Measurements from ENCODE around the gene CLDN10.

Gene CLDN10

GRCh38 chr13:95608640-95609323, 56.3 kb downstream of the CLDN10 start:
- Histone ChIP-seq H3K27me3 (ENCODE audit: control insufficient read depth, insufficient read depth, low read length) (no peaks in the 10 kb centered on the region), H3K27ac (ENCODE audit: low read depth, low read length) (no peak overlapping the region), H3K4me3 (ENCODE audit: low read length) (no peak overlapping the region), H3K4me1 (ENCODE audit: control insufficient read depth, insufficient read depth, low read length) (no peaks in the 10 kb centered on the region), H3K9ac (ENCODE audit: low read length) (no peak overlapping the region), H3K36me3 (ENCODE audit: control insufficient read depth, insufficient read depth, low read length) (no peaks in the 10 kb centered on the region)

GRCh38 chr13:95614641-95615245, 62.2 kb downstream of the CLDN10 start:
- no peak overlapping the region for H3K9ac ChIP-seq (ENCODE audit: low read length)
- H3K27ac ChIP-seq (ENCODE audit: low read depth, low read length), result no peak overlapping the region
- H3K27me3 ChIP-seq (ENCODE audit: control insufficient read depth, insufficient read depth, low read length), result no peaks in the 10 kb centered on the region
- H3K4me1 ChIP-seq (ENCODE audit: control insufficient read depth, insufficient read depth, low read length), result no peaks in the 10 kb centered on the region
- H3K4me3 ChIP-seq (ENCODE audit: low read length), result no peak overlapping the region
- H3K36me3 ChIP-seq (ENCODE audit: control insufficient read depth, insufficient read depth, low read length), result no peaks in the 10 kb centered on the region

GRCh38 chr13:95615539-95615938, 63.0 kb downstream of the CLDN10 start:
- Histone ChIP-seq H3K36me3 (ENCODE audit: control insufficient read depth, insufficient read depth, low read length) (no peaks in the 10 kb centered on the region), H3K9ac (ENCODE audit: low read length) (no peak overlapping the region), H3K27ac (ENCODE audit: low read depth, low read length) (no peak overlapping the region), H3K4me1 (ENCODE audit: control insufficient read depth, insufficient read depth, low read length) (no peaks in the 10 kb centered on the region), H3K4me3 (ENCODE audit: low read length) (no peak overlapping the region), H3K27me3 (ENCODE audit: control insufficient read depth, insufficient read depth, low read length) (no peaks in the 10 kb centered on the region)

- Histone ChIP-seq H3K36me3 (ENCODE audit: control insufficient read depth, insufficient read depth, low read length) (no peaks in the 10 kb centered on the region), H3K27ac (ENCODE audit: low read depth, low read length) (no peak overlapping the region), H3K4me1 (ENCODE audit: control insufficient read depth, insufficient read depth, low read length) (no peaks in the 10 kb centered on the region), H3K27me3 (ENCODE audit: control insufficient read depth, insufficient read depth, low read length) (no peaks in the 10 kb centered on the region), H3K9ac (ENCODE audit: low read length) (no peak overlapping the region), H3K4me3 (ENCODE audit: low read length) (no peak overlapping the region)
Observed at GRCh38 chr13:95620030-95620824, 67.7 kb downstream of the CLDN10 start.

GRCh38 chr13:95620825-95621498, 68.4 kb downstream of the CLDN10 start:
- Histone ChIP-seq H3K27me3 (ENCODE audit: control insufficient read depth, insufficient read depth, low read length) (no peaks in the 10 kb centered on the region), H3K27ac (ENCODE audit: low read depth, low read length) (no peak overlapping the region), H3K36me3 (ENCODE audit: control insufficient read depth, insufficient read depth, low read length) (no peaks in the 10 kb centered on the region), H3K4me1 (ENCODE audit: control insufficient read depth, insufficient read depth, low read length) (no peaks in the 10 kb centered on the region), H3K9ac (ENCODE audit: low read length) (no peak overlapping the region), H3K4me3 (ENCODE audit: low read length) (no peak overlapping the region)

GRCh38 chr13:95623141-95623540, 70.6 kb downstream of the CLDN10 start:
- Histone ChIP-seq H3K4me1 (ENCODE audit: control insufficient read depth, insufficient read depth, low read length) (no peaks in the 10 kb centered on the region), H3K4me3 (ENCODE audit: low read length) (no peak overlapping the region), H3K27ac (ENCODE audit: low read depth, low read length) (no peak overlapping the region), H3K36me3 (ENCODE audit: control insufficient read depth, insufficient read depth, low read length) (no peaks in the 10 kb centered on the region), H3K9ac (ENCODE audit: low read length) (no peak overlapping the region), H3K27me3 (ENCODE audit: control insufficient read depth, insufficient read depth, low read length) (no peaks in the 10 kb centered on the region)

GRCh38 chr13:95624020-95624419, 71.5 kb downstream of the CLDN10 start:
- Histone ChIP-seq H3K9ac (ENCODE audit: low read length) (no peak overlapping the region), H3K27me3 (ENCODE audit: control insufficient read depth, insufficient read depth, low read length) (no peaks in the 10 kb centered on the region), H3K36me3 (ENCODE audit: control insufficient read depth, insufficient read depth, low read length) (no peaks in the 10 kb centered on the region), H3K4me1 (ENCODE audit: control insufficient read depth, insufficient read depth, low read length) (no peaks in the 10 kb centered on the region), H3K27ac (ENCODE audit: low read depth, low read length) (no peak overlapping the region), H3K4me3 (ENCODE audit: low read length) (no peak overlapping the region)

- Histone ChIP-seq H3K27ac (ENCODE audit: low read depth, low read length) (no peak overlapping the region), H3K4me1 (ENCODE audit: control insufficient read depth, insufficient read depth, low read length) (no peaks in the 10 kb centered on the region), H3K4me3 (ENCODE audit: low read length) (no peak overlapping the region), H3K9ac (ENCODE audit: low read length) (no peak overlapping the region), H3K36me3 (ENCODE audit: control insufficient read depth, insufficient read depth, low read length) (peaks cover 2% of the 10 kb centered on the region), H3K27me3 (ENCODE audit: control insufficient read depth, insufficient read depth, low read length) (no peaks in the 10 kb centered on the region)
Observed at GRCh38 chr13:95626768-95627167, 74.2 kb downstream of the CLDN10 start.

GRCh38 chr13:95627590-95627989, 75.1 kb downstream of the CLDN10 start:
- Histone ChIP-seq H3K27me3 (ENCODE audit: control insufficient read depth, insufficient read depth, low read length) (no peaks in the 10 kb centered on the region), H3K4me3 (ENCODE audit: low read length) (no peak overlapping the region), H3K36me3 (ENCODE audit: control insufficient read depth, insufficient read depth, low read length) (peaks cover 4% of the 10 kb centered on the region), H3K27ac (ENCODE audit: low read depth, low read length) (no peak overlapping the region), H3K9ac (ENCODE audit: low read length) (no peak overlapping the region), H3K4me1 (ENCODE audit: control insufficient read depth, insufficient read depth, low read length) (no peaks in the 10 kb centered on the region)

GRCh38 chr13:95628488-95628887, 76.0 kb downstream of the CLDN10 start:
- H3K4me1 ChIP-seq (ENCODE audit: control insufficient read depth, insufficient read depth, low read length), result no peaks in the 10 kb centered on the region
- H3K36me3 ChIP-seq (ENCODE audit: control insufficient read depth, insufficient read depth, low read length), result peaks cover 6% of the 10 kb centered on the region
- H3K27me3 ChIP-seq (ENCODE audit: control insufficient read depth, insufficient read depth, low read length), result no peaks in the 10 kb centered on the region
- H3K4me3 ChIP-seq (ENCODE audit: low read length), result no peak overlapping the region
- H3K27ac ChIP-seq (ENCODE audit: low read depth, low read length), result no peak overlapping the region
- no peak overlapping the region for H3K9ac ChIP-seq (ENCODE audit: low read length)

GRCh38 chr13:95629071-95629470, 76.6 kb downstream of the CLDN10 start:
- no peaks in the 10 kb centered on the region for H3K27me3 ChIP-seq (ENCODE audit: control insufficient read depth, insufficient read depth, low read length)
- no peak overlapping the region for H3K9ac ChIP-seq (ENCODE audit: low read length)
- no peaks in the 10 kb centered on the region for H3K4me1 ChIP-seq (ENCODE audit: control insufficient read depth, insufficient read depth, low read length)
- peaks cover 6% of the 10 kb centered on the region for H3K36me3 ChIP-seq (ENCODE audit: control insufficient read depth, insufficient read depth, low read length)
- H3K4me3 ChIP-seq (ENCODE audit: low read length), result no peak overlapping the region
- H3K27ac ChIP-seq (ENCODE audit: low read depth, low read length), result no peak overlapping the region
